ENCODE data around the gene THSD4.
"Not testable (repeated sequence)": the region's sequence is repeated elsewhere in the genome, so short reads cannot be mapped to it uniquely, and the experiment has no call there.

The THSD4 gene

DNA sequence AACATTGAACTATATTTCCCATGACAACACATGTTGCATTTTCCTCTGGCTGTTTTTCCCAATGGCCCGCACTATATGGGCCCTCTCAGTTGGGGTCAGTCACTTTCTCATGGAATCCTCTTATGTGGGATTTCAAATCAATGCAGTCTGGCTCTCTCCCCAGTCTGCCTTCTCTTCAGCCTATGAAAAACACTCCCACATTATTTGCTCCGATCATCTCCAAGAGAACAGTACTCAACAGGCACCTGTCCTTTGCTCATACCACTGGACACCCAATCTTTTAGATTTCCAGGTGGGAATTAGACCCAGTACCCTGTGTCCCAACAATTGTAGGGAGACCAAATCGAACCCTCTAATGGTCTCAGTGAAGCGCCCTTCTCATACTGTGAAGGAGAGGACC, 251.3 kb downstream of the THSD4 start:
- in situ Hi-C loops (cut with MboI; ENCODE audit: low sequenced_read_pairs): no loop called here

DNA sequence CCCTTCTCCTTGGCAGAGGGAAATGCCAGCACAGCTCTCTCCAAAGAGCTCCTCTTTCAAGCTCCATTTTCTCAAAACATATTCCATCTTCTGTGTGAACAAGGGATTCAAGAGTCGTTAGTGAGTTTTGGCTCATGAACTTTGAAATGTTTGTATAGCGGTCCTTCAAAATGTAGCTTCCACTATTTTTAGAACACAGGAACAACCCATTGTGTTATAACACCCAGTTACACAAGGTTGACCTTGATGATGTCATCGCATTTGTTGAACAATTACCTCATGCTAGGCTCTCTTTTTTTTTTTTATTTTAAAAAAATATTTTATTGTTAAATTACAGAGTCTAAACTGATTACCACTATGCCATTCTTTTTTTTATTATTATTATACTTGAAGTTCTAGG, 251.7 kb downstream of the THSD4 start:
- in situ Hi-C loops (cut with MboI; ENCODE audit: low sequenced_read_pairs): no loop called here

GRCh38 chr15:71367737-71368136, 252.5 kb downstream of the THSD4 start:
- in situ Hi-C loops (cut with MboI; ENCODE audit: low sequenced_read_pairs): not testable (repeated sequence)

GRCh38 chr15:71372769-71373168, 257.5 kb downstream of the THSD4 start:
- in situ Hi-C loops (cut with MboI; ENCODE audit: low sequenced_read_pairs): not testable (repeated sequence)

DNA sequence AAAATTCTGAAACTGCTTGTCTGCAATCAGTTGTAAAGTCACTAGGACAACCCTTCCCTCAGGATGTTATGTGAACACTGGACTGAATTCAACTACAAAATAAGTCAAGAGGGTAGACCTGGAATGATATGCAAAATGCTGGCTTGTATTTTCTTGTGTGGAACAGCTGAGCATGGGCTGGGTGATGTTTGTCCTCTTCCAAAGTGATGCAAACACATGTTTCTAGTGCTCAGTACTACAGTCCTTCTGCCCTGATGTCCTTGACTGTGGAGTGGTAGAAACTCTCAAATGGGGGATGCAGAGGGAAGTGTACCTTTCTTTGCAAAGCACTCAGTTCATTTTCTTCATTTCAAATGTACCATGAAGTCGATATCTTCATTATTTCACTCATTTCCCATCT, 258.6 kb downstream of the THSD4 start:
- in situ Hi-C loops (cut with MboI; ENCODE audit: low sequenced_read_pairs): no loop called here

DNA sequence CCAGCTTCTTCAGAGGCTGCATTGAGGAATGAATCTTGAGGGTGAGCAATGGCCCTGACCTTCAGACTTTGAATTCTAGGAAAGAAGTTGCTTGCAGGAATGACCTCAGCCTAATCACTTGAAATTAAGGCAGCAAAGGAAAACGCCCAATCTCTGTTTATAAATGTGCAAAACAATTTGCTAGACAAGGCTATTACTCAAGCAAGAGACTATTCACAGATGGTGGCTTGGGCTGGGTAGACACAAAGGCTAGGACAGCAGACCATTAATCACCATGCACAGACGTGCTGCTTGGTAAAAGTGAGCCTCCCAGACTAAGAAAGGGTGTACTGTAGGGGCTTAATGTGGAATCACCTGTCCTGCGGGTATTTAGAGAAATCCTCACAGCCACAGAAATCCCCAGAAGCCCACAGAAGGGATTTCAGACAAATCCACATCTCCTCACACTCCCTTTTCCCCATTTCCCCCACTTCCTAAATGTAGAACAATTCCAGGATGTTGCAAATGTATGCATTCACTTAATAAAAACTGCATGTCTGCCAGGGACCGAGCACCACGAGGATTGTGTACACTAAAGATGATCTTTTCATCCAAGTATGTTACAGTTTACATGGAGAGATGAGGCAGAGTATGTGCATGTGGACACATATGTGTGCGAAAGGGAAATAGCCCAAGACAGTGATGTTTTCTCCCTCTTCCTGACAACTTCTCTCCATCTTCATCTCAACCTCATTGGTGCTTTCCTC, 259.5 kb downstream of the THSD4 start:
- in situ Hi-C loops (cut with MboI; ENCODE audit: low sequenced_read_pairs): no loop called here

DNA sequence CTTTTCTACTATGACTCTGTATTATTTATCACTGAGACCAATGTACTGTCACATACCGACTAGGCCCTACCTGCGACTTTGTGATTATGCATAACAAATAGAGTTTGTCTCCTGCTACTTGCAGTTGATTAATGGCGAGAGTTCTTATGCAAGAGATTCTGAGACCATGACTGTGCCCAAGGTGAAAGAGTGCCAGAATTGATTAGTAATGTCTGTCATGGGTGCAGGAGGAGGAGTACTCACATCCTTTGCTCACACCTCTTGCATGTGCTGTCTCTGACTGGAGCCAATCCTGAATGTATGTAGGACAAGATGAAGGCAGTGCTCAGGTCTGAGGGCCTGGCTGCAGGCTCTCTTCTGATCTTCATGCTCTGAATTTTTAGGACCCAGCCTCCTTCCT, 260.7 kb downstream of the THSD4 start:
- in situ Hi-C loops (cut with MboI; ENCODE audit: low sequenced_read_pairs): no loop called here

GRCh38 chr15:71379893-71380292, 264.6 kb downstream of the THSD4 start:
- in situ Hi-C loops (cut with MboI; ENCODE audit: low sequenced_read_pairs): no loop called here

DNA sequence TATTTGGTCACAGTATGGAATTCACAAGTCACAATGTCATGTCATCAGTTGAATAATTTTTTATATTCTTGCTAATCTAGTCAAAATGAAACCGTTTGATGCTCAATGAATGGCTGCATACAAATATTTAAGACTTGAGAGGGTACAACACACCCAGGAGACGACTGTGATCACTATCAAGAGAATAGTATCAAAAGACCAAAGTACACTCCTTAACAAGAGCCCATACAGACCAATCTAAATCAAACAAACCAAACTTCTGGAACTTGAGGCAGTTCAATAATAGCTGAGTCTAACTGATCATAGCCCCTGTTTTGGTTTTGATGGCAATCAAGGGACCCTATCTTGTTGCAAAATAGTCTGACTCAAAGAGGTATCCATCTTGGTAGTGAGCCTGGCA, 265.1 kb downstream of the THSD4 start:
- in situ Hi-C loops (cut with MboI; ENCODE audit: low sequenced_read_pairs): no loop called here

DNA sequence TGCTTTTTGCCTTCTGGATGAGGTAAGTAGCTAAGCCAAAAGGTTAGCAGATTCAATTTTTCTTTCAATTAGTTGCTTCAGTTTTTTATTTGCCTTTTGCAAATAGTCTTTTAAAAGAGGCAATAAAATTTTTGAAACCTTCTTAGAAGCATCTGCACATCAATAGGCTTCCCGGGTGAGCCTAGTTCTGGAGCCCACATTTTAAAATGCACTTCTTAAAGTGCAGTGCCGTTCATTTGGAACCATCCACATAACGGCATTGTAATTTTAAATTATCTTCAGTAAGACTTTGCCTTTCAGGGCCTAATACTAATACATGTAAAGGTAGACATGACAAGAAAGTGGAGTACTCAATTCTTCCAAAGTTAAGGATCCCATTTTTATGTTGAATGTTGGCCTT, 269.2 kb downstream of the THSD4 start:
- in situ Hi-C loops (cut with MboI; ENCODE audit: low sequenced_read_pairs): no loop called here

DNA sequence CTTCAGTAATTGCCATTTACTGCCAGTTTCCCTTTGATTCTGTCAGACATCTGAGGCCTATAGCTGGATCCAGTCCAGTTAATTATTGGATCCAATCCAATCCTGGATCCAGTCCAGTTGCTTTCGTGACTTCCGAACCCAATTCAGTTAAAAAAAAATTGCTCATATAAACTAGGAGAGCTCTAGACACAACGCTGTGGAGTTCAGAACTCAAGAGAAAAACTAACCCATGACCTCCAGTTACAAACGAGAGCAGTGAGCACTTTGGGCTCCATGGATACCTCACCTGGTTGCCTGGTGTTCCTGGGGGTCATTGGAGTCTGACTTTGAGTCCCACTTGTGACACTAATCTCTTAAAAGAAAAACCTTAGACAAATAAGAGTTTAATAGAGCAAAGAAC, 269.8 kb downstream of the THSD4 start:
- in situ Hi-C loops (cut with MboI; ENCODE audit: low sequenced_read_pairs): no loop called here

DNA sequence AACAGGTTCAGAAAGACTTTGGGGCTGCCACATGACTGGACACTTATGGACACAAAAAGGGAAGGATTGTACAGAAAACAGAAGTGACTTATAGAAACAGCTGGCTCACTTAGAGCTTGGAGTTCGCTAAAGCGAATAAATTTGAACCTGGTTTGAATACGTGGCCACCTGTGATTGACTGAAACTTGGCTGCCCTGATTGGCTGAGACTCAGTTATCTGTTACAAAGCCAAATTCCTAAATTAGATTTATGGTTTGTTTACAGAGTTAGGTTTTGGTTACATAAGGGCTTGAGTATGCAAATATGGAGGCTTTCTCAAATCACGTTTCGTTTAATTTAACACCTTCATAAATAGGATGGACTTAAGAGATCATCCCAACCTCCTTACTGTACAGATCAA, 270.2 kb downstream of the THSD4 start:
- in situ Hi-C loops (cut with MboI; ENCODE audit: low sequenced_read_pairs): no loop called here

- in situ Hi-C loops (cut with MboI; ENCODE audit: low sequenced_read_pairs): no loop called here
These were observed 270.7 kb downstream of the THSD4 start for GRCh38 chr15:71386005-71386404.

GRCh38 chr15:71386448-71387236, 271.4 kb downstream of the THSD4 start:
- in situ Hi-C loops (cut with MboI; ENCODE audit: low sequenced_read_pairs): no loop called here

GRCh38 chr15:71387810-71388209, 272.5 kb downstream of the THSD4 start:
- in situ Hi-C loops (cut with MboI; ENCODE audit: low sequenced_read_pairs): no loop called here

DNA sequence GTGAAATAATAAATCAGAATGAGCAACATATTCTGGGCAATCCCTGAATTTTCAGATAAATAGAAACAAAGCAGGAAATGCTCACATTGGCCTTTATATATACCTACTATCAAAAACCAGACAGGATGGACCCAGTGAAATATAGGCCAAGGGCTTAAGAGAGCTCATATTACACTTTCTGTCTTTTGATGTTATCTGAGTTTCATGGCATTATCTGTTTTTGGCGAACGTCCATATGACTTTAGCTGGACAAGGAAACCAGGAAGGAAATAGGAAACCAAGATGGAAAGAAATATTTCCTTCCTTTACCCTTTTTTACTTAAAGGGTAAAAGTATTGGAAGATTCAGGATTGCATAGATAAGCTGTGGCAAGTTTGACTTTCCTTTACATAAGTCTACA, 274.8 kb downstream of the THSD4 start:
- in situ Hi-C loops (cut with MboI; ENCODE audit: low sequenced_read_pairs): no loop called here

- in situ Hi-C loops (cut with MboI; ENCODE audit: low sequenced_read_pairs): no loop called here
These were observed 276.3 kb downstream of the THSD4 start for GRCh38 chr15:71391421-71392088.

GRCh38 chr15:71392861-71393283, 277.6 kb downstream of the THSD4 start:
- in situ Hi-C loops (cut with MboI; ENCODE audit: low sequenced_read_pairs): no loop called here

DNA sequence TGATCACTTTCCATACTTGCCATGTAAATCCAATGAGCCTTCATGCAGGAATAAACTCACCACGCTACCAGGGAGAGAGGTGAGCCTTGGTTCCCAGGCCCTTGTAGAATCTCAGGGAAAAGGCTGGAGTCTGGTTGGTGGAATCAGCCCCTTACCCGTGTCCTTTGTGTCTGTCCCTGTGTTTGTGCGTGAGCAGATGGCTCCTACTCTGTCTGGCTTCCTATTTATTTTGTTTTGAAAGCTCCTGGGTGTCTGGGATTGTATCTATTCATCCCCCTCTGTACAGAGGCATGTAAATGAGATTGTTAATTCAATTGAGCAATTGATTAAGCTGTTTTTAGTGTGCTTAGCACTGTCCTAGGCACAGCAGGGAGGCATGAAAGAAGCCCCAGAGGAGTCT, 278.1 kb downstream of the THSD4 start:
- in situ Hi-C loops (cut with MboI; ENCODE audit: low sequenced_read_pairs): no loop called here

DNA sequence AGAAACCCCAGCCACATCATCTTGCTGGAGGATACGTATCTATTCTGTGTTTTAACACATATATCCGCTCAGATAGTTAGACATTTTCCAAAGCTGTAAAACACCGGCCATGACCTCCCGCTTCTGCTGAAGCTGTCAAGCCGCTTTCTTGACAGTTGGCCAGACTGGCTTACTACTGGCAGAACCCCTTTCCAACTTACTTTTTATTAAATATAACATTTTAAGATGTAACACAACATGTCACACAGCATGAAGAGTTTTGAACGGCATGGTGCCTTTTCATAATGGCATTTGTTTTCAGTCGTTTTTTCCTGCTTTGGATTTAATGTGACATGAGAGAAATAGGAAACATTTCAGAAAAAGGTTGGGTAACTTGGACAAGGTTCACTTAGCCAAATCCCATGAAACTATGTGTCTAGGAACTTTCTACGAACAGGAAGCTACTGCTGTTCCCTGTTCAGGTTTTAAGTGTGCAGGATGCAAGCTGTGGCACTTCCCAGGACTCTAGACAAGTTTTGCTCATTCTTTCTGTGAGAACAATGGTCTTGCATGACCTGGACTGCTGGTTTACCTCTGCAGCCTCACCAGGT, 281.4 kb downstream of the THSD4 start:
- in situ Hi-C loops (cut with MboI; ENCODE audit: low sequenced_read_pairs): no loop called here

DNA sequence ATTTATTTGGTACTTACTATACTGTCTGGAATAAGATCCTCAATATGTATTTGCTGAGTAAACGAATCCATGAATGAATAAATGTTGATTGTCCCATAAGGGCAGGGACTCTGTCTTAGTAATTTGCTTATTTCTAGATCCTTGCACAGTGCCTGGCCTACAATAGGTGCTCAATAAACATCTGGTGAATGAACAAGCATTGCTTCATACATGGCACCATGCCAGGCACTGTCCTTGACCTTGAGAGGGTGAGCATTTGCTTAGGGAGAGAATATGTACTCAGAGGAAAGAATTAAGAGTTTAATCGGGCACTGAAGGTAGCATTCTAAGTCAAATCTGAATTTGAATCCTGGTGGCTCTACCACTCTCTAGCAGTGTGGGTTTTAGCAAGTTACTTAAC, 282.1 kb downstream of the THSD4 start:
- in situ Hi-C loops (cut with MboI; ENCODE audit: low sequenced_read_pairs): no loop called here
